ENCODE data around the gene DOCK11.
"Not testable (repeated sequence)": the region's sequence is repeated elsewhere in the genome, so short reads cannot be mapped to it uniquely, and the experiment has no call there.

DOCK11 gene

DNA sequence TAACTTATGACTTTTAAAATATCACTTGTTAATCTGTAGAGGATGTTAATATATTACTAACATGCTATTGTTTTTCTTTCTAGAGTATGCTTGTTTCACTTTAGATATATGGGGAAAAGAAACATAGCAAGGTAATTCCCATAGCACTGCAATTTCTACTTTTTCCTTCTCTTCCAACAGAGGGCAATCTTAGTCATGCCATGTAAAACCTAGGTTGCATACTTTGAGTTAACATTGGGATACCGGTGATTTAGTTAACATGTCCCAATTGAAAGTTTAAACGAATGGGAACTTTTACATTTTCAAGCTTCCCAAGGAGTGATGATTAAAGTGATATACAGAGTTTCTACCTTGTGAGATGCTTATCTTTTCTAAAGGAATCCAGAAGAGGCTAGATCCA lies 142.4 kb downstream of the DOCK11 start:
- no peak for DNase-seq

DNA sequence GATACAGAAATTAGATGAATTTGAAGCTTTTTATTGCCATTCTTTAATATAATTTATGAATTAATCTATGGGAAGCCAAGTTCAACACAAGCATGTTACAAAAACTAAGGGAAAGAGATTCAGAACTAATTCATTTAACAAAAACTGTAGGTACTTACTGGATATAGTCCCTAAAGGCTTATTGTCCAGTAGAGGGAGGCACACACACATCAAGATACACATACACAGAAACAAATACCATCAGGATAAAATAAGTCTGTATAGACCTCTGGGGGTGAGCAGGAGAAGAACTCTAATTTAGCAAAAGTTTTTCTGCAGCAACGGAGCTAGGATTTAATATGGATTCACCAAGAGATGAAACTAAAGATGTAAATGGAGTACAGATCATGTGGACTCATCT lies 148.8 kb downstream of the DOCK11 start:
- DNase-seq, result no peak

DNA sequence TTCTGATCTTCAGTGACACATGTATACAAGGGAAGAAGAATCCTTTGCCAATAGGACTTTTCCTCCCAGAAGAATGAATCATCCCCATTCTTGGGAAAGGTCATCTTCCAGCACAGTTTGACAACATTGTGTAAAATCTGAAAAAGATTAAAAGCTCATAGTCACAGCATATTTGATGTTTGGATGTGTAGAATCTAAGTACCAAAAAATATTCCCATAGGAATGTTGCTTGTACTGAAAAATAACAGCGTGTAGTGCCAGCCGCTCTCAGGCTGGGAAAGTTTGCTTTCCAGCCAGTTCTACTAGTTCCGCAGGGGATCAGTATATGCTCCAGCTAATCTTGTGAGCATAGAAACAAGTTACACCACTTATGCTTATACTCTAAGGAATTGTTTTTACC lies 157.1 kb downstream of the DOCK11 start:
- no peak for DNase-seq

- no peak for DNase-seq
Measured at GRCh38 chrX:118654331-118654730, 158.7 kb downstream of the DOCK11 start.

DNA sequence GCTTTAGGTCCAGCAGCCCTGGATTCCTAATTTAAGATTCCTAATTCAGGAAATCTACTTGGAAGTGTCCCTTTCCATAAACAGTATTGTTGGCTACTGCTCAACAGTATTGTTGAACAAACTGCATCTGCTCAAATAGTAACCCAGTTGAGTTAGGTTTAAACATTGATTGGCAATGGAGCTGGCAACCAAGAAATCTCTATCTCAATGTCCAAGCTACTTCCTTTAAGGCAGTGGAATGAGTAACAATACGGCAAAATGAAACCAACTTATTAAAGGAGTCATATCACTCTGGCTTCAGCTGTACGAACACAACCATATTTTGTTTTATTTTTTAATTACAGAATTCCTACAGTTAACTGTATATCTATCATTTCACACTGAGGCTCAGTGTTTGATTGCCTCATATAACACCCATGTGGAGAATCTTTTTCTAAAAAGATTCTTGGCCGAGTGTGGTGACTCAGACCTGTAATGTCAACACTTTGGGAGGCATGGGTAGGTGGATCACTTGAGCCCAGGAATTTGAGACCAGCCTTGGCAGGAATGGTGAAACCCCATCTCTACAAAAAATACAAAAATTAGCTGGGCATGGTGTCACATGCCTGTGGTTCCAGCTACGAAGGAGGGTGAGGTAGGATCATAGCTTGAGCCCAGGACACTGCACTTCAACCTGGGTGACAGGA lies 160.1 kb downstream of the DOCK11 start:
- no peak for DNase-seq

- no peak for DNase-seq
Measured at GRCh38 chrX:118657413-118657812, 161.8 kb downstream of the DOCK11 start.

DNA sequence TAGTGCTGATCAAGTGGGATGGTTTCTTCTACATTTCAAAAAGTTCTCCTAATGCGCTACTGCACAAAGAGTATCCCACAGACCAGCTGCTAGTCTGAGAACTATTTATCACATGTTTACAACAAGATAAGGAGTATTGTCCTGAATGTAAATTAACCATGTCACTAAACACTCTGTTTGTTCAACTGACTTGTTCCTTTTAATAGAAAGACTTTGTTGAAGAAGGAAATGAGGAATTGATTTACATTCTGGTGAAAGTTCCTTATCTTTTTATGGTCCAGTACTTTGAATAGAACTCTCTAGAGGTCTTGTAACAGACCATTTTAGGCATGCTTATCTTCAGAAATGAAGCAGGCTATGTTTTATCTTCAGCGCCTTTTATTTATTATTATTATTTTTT lies 164.5 kb downstream of the DOCK11 start:
- DNase-seq, result no peak

GRCh38 chrX:118665204-118665603 lies 169.6 kb downstream of the DOCK11 start:
- DNase-seq, result no peak

DNA sequence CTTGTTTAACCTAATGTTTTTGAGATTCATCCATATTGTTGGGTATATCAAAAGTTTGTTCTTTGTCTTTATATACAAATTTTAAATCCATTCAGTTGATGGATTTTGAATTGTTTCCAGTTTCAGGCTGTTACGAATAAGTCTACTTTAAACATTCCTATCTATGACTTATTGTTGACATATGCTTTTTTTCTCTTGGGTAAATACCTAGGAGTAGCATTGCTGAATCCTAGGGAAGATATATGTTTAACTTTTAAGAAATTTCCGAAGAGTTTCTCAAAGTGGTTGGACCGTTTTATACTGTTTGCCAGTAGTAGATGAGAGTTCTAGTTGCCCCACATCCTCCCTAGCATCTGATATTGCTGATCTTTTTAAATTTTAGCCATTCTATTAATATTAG lies 170.9 kb downstream of the DOCK11 start:
- no peak for DNase-seq

GRCh38 chrX:118669435-118669834 lies 173.8 kb downstream of the DOCK11 start:
- DNase-seq, result no peak

DNA sequence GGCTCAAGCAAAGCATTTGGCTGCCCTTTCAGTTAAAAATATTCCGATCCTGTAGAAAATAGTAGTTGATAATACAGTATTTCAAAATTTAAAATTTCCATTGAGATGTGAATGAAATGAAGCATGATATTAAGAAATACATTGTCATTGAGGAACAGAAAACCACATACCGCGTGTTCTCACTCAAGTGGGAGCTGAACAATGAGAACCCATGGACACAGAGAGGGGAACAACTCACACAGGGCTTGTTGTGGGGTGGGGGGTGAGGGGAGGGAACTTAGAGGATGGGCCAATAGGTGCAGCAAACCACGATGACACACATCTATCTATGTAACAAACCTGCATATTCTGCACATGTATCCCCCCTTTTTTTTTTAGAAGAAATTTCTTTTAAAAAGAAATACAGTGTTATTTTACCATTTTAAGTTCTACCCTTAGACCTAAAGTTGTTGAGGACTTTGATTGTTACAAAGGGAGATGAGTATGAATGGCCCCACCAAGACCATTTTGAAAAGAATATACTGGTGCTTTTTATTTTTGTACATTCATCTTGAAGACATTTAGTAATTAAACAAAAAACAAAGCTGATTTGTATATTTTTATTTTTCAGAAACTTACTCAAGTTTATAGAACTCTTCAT lies 179.8 kb downstream of the DOCK11 start:
- no peak for DNase-seq

GRCh38 chrX:118675966-118676349 lies 180.3 kb downstream of the DOCK11 start:
- no peak for DNase-seq

GRCh38 chrX:118677318-118677717 lies 181.7 kb downstream of the DOCK11 start:
- no peak for DNase-seq

GRCh38 chrX:118679290-118679689 lies 183.7 kb downstream of the DOCK11 start:
- no peak for DNase-seq

GRCh38 chrX:118682258-118683014 lies 186.8 kb downstream of the DOCK11 start:
- no peak for DNase-seq

DNA sequence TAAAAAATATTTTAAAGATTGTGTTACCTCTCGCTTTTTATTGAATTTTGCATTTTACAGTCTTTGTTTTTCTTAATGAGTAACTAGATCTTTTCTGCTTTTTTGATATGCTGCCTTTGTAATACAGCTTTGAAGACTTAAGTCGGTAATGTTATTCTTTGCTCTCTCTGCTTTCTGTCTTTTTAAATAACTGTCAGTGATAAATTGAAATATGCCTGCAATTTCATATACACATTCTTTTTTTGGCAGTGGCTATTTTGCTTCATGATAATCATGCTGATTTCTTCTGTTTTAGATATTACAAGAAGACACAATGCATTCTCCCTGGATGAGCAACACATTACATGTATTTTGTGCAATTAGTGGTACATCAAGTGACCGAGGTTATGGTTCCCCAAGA lies 189.8 kb downstream of the DOCK11 start:
- DNase-seq, result no peak

- DNase-seq, result no peak
Measured at GRCh38 chrX:118688935-118689334, 193.3 kb downstream of the DOCK11 start.

GRCh38 chrX:118693843-118694242 lies 198.2 kb downstream of the DOCK11 start:
- DNase-seq, result no peak

DNA sequence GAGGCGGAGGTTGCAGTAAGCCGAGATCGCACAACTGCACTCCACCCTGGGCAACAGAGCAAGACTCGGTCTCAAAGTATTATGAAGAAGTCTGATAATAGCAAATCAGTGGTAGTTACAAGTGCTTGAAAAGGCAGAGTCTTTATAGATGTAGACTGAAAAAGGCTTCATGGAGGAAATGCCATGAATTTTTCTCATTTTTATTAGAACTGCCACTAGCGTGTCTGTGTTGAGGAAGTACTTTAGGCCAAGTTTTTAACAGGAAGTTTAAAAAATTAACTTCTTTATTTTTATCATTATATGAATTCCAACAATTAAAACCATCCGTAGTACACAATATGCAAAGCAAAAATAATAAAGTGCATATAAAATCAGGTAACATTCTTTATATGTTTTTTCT lies 199.0 kb downstream of the DOCK11 start:
- no peak for DNase-seq

DNA sequence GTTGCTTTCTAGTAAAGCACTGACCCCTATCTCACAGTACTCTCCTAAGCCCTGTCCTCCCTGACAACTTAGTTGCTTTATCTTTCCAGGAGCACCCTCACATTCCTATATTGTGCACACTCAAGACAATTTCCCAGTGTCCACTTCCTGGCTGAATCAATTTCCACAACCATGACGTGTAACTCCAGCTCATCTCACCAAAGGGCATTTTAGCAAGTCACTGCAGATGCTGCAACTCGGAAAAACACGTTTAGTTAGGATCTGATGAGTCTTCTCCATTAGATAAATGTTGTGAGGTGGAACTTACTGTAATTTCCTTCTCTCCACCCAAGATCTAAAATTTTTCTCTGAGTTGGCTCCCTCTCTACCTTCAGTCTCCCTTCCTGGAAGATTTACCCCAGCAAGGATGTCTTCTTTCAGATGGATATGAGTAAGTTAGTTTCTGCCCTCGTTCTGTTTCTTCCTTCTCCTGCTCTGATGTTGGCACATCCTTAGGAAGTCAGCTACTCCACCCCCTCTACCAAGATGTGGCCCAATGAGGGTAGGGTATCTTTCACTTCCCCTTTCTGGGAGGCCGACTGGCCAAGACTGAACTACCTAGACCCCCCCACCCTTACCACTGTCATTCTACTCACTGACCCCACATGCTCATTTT lies 203.0 kb downstream of the DOCK11 start:
- DNase-seq, result no peak

- DNase-seq, result no peak
Measured at GRCh38 chrX:118702741-118703140, 207.1 kb downstream of the DOCK11 start.

DNA sequence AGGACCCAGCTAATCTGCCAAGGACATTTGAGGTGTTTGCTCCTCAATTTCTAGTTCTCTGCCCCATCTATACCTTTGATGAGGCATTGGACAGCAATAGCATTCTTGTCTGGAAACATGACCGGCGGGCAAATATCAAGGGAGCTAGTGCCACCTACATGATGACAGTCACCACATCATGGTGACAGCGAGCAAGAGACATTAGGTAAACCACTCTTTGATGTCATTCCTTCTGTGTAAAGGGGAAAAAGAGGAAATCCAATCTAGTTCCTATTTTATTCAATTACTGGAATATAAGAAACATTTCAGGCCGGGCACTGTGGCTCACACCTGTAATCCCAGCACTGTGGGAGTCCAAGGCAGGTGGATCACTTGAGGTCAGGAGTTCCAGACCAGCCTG lies 211.1 kb downstream of the DOCK11 start:
- no peak for DNase-seq

- no peak for DNase-seq
Measured at GRCh38 chrX:118714521-118714920, 218.9 kb downstream of the DOCK11 start.

DNA sequence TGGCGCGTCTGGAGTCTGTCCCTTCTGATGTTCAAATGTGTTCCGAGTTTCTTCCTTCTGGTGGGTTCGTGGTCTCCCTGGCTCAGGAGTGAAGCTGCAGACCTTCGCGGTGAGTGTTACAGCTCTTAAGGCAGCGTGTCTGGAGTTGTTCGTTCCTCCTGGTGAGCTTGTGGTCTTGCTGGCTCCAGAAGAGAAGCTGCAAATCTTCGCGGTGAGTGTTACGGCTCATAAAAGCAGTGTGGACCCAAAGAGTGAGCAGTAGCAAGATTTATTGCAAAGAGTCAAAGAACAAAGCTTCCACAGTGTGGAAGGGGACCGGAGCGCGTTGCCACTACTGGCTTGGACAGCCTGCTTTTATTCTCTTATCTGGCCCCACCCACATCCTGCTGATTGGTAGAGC lies 220.3 kb downstream of the DOCK11 start:
- DNase-seq, result not testable (repeated sequence)
